HG02943 (cell line): ENCODE results near the gene DGKG.

Experiments used
- ATAC-seq: cut with Tn5 transposase; IDR thresholded peaks from one replicate; pipeline ENCODE4 v1.9.1; 2021; ENCODE audit warnings: mild to moderate bottlenecking, low read depth, moderate library complexity; ENCODE audit not compliant: unreplicated experiment

Gene DGKG

DNA sequence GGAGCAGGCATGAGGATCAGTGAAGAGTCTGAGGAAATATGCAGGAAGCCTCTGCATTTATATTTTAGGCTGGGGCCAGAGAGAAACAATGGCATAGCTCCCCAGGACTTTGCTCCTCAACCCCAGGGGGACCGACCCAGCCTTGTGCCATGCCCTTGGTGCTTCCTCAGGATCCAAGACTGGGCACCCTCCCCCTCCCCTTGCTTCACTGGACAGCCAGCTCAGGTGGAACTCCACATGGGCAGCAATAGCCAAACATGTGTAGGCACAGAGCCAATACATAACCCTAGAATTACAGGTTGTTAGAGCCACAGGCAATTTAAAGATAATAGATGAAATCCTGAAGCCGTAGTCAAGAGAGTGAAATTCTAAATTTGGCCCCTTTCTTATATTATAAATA, 180.1 kb downstream of the DGKG start:
- no peak for ATAC-seq

DNA sequence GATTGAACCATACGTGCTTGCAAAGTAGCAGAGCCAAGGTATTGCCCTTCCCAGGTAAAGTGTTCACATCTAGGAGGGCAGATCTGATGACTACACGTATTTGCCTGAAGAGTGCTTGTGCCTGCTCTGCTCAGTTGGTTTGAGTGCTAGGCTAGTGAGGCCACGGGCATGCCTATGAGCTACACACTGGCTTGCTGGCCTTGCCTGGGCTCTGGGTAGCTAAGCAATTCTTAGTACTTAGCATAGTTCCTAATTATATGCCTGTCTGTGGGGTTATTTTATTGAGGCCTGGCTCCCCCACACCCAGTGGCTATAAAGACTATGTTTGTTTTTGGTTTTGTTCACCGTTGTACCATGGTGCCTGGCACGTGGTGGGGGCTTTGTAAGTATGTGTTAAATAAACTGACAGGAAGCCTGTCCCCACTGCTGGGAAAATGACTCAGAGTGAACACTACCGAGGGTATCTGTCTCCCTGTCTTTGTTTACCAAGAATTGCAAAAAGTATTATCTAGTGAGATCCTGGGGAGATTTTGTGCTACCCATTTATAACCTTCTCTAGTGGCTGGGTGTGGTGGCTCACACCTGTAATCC, 181.0 kb downstream of the DGKG start:
- no peak for ATAC-seq

DNA sequence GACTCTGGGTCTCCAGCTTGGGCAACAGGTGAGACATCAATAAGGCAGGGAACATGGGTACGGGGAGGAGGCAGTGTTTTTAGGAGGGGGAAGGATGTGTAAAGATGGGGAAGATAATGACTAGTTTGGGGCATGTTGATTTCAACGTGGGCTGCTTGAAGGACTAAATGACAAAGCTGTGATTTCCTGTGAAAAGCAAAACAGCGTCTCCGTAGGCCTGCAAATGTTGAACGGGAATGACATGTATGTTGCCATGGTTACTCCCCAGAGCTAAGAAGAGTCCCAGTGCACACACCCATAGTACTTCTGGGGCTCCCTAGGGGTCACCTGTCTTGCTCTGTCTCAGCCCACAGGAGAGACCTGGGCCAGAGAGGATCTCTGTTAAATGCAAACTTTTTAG, 181.9 kb downstream of the DGKG start:
- no peak for ATAC-seq

DNA sequence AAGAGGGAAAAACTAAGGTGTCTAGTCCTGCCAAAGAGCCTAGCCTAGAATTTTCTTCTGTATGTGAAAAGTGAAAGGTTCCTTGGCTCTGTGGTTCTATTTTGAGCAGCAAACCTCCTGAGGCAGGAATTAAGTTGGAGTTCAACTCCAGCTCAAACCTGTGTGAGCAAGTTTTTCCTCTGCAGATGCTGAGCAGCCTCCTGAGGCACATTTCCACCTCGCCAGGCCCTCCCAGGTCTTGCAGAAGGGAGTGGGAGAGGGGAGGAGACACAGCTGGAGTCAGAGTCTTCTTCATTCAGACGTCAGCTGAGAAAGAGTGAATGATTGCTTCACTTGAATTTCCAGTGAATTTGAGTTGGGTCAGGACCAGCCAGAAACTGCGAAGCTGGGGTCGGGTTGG, 183.6 kb downstream of the DGKG start:
- ATAC-seq, result no peak

DNA sequence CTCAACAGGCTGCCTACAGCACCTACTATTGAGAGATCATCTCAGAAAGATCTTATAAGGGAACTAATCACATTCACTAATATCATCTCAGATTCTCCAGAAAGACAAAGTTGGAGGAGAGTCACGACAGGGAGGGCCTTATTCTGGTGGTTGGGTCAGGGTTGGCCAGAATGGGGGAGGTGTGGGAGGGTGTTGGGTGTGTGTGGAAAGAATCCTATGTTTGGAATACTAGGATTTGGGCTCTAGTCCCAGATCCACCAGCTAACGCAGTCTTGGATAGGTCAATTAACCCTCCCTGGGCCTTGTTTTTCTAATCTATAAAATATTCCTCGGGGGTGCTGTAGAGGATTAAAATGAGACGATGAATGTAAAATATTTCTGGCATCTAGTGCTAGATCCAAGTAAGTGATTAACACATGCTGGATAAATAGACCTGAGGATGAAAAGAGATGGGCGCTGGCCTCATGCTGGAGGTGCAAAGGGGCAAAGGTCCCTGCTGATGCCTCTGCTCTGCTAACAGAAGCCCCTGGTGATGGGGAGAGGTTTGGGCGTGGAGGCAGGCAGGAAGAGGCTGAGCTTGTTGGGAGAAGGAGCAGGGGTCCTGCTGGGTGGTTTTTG, 185.6 kb downstream of the DGKG start:
- ATAC-seq, result no peak

DNA sequence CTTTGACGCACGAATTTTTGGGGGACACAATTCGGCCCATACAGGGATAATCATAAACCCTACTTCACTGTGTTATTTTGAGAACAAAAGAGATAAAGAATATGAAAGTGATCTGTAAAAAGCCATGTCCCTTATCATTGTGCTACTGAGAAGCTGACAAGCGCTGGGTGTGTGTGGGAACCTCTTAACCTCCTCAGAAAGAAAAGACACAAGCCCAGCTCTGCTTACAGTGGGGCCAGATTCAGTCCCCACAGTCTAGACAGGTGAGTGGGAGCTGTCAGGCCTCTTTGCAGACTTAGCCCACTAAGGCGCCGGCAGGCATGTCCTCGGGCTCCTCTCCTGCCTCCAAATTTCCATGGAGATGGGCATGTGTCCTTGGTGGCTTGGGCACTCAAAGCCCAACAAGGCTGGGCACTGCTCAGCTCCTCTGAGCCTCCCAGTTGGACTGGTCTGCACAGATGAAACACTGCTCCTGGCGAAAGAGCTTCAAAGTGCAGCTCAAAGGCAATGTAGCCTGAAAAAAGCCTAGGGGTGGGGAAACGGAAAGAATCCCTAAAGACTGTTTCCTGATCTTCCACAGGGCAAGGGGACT, 188.7 kb downstream of the DGKG start:
- ATAC-seq, result no peak

DNA sequence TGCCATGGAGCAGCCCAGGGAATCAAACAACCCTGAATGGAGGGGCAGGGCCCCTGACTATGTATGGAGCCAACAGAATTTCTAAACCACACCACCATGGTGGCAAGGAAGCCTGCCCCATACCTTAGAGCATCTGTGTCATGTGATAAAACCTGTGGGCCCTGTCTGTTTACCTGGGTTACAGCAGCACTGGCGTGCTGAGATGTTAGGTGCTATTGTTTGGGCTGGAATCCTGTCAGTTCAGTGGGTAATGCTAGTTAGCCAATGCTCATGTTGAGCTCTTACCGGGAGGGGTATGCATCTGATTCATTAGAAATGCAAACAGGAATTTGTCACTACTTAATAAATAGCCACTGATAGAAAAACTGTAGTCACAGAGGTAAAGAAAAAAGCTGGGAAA, 189.7 kb downstream of the DGKG start:
- ATAC-seq, result no peak

DNA sequence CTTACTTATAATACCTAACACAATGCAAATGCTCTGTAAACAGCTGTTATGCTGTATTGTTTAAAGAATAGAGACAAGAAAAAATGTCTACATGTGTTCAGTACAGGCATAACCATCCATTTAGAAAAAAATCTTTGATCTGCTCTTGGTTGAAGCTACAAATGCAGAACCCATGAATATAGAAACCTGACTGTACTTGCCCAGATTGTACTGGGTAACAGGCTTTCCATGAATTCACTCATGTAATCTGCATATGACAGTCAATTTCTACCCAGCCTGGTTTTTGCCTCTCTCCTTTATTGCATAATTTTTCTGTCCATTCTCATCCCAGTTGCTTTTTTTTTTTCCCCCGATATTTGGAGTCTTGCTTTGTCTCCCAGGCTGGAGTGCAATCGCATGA, 190.5 kb downstream of the DGKG start:
- ATAC-seq, result no peak

DNA sequence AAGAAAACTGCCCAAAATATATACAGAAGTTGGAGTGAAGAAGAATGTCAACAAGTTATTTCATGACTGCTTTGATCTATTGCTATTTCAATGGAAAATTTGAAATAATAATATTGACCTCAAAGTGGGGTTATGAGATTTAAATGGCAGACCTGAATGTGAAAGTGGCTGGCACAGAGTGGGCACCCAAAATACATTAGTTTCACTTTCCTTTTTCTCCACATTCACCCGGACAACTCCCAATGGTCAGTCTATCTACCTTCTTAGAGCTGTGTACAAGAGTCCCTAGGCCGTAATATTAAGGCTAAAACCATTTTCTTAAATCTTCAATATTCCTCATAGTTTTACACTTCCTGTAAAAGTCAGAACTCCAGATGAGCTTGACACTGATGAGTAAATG, 191.5 kb downstream of the DGKG start:
- no peak for ATAC-seq

DNA sequence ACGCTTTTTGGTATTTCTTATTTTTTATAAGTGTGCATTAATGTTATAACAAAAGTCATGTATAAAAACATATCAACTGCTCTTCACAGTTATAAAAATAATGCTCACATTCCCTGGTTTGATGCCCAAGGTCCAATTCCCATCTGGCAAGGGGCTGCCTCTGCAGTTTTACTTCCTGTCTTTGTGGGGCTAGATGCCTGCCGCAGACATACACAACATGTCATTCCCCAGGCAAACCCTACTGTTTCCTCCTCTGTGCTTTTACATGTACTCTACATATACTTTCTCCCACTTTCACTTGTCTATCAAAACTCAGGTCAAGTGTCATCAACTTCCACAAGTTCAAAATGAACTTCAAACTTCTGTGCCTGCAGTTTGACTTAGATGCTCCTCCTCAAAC, 192.7 kb downstream of the DGKG start:
- ATAC-seq, result no peak

DNA sequence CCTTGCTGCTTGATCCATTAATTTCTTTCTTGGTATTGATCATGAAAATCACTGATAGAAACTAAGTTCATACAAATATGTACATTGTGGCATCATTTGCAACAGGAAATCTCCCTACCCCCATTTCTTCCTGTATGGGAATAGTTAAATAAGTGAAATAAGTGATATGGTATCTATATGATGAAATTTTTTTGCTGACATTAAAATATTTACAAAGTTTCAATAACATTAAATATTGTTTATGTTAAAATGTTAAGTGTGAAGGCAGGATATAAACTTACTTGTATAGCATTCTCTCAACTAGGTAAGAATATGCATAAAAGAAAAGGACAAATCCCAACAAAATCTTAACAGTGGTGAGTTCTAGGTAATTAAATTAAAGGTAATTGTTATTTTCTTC, 193.1 kb downstream of the DGKG start:
- ATAC-seq, result no peak

DNA sequence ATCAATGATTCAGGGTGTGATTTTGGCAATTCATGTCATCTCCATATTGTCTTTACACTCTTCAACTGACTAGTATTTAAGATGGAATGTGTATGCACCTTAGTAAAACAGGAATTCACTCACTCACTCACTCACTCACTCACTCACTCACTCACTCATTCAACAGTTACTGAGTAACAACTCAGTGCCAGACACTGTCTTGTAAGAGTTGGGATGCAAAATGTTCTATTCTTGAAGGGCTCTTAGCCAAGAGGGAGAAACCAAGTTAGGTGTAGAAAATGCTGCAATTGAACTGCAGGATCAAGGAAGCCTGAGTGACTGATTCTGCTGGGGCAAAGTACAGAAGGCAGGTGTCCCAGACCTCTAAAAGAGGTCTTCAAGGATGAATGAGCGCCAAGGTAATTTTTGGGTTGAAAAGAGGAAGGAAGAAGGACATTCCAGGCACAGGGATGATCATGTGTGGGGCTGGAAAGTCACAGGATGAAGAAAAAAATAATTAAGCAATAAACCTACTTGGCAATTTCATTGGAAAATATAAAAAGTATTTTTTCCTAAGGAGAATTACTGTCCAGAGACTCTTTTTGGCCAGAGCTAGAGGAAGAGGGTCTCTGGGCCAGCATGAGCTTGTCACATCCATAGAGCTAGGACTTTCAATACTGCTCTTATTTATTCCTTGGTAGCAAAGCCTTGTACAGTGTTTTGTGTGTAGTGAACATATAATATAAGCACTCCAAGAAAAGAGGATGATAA, 194.2 kb downstream of the DGKG start:
- no peak for ATAC-seq

DNA sequence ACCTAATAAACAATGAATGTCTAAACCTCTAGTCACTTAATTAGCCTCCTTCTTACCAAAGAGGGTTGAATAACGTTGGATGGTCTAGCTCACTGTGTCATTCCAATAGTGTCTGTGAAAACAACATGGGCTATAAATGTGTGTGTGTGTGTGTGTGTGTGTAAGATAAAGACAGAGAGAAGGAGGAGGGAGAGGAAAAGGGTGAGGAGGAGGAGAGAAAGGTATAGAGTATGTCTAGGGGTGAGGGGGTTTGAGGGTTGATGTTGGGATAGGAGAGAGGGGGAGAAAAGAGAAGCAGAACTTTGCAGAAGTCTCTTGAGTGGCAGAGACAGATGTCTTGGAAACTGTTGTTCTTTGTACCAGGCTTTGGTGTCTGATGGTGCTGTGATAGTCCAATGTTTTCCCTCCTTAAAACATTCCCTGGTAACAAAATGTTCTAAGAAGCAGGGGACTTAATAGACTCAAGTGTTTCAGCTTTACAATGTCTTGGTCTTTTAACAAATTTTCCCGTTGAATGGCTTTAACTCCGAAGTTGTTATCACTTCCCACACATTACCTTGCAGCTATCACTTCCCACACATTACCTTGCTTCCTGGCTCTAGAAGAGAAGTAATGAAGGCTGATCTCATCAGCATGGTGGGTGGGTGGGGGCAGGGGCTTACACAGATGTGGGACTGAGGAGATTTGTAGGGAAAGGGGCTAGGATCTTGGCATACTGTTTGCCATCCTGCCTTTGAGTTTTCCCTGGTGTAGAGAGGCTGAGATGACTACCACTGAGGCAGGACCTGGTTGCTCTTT, 195.3 kb downstream of the DGKG start:
- ATAC-seq, result no peak

DNA sequence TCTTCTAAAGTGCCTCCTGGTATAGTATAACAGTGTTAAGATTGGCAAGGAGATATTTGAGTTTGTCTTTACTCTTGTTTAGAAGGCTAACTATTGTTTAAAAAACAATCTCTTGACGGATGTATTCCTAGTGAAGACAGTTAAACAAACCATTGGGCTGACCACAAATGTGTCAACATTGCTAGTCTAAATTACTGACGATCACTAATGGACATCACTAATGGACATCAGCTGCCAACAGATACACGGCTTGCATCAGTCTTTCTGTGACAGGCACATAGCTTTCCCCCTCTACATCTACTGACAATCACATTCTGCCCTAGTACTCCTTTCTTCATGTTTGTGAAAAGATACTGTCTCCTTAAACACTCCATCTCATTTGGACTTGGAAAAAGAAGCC, 196.0 kb downstream of the DGKG start:
- ATAC-seq, result no peak

DNA sequence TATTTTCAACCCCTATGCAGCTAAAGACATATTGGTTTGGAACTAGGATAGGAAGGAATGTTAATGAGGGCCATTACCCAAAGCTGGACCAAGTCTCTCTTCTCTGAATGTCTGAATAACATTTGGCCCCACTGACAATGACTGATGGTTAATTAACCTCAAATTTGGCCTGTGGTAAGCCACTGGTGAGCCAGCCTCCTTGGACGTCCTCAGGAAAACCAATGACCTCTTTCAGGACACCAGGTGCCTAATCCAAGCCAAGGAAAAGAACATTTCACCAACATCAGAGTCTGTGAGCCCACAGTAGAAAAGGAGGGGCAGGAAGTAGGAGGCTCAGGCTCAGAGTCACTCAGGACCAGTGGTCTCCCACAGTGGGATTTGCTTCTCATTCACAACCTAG, 196.7 kb downstream of the DGKG start:
- no peak for ATAC-seq

DNA sequence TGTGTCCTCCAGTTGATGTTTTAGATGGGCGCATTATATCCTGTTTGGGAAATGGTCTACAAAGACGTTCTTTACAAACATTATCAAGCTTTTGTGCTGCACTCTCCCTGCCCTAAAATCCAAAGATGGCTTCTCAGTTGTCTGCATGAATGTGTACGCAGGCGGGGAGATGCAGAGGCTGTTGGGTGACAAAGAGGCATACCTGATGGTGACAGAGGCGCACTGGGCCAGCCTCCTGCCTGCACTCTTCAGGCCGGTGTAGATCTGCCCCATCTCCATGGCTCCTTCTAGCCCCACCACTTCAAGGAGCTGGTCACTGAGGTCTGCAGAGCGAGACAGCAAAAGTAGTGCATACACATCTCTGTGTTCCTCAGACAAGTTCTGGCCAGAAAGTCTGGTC, 197.3 kb downstream of the DGKG start:
- no peak for ATAC-seq

DNA sequence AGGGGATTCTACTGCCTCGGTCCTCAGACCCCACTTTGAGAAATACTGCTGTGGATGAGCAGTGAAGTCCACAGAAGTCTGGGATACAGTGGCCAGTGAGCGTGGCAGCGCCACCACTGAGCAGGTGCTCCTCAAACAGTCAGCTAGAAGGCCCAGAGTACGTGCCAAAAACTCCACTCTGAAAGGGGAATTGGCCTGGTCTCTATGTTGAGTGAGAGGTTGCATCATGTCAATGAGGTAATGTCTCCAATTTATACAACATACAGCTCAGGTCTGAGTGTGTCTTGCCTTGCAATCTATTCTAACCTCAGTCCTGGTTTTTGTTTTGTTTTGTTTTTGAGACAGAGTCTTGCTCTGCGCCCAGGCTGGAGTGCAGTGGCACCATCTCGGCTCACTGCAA, 199.8 kb downstream of the DGKG start:
- no peak for ATAC-seq

DNA sequence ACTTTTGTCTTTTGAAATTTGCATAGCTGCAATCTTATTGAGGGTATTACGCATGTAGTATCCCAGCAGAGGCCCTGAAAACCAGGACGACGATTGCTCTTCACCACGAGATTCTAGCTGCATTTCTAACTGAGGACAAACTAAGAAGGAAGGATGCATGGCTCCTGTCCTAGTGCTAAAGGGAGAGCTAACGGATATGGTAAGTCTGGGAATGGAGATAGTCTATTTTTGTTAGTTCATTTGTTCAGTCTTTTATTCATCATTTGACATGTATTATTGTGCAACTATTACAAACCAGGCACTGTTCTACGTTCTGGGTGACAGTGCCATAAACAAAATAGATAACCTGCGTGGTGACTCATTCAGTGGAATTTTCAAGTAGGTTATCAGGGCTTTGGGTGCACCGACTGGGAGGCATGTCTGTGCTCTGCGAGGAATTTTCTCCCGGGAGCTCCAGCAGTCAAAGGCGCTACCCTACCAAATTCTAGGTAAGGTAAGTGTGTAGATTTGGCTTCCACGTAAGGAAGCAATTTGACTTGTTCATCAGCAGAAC, 201.3 kb downstream of the DGKG start:
- ATAC-seq, result no peak

DNA sequence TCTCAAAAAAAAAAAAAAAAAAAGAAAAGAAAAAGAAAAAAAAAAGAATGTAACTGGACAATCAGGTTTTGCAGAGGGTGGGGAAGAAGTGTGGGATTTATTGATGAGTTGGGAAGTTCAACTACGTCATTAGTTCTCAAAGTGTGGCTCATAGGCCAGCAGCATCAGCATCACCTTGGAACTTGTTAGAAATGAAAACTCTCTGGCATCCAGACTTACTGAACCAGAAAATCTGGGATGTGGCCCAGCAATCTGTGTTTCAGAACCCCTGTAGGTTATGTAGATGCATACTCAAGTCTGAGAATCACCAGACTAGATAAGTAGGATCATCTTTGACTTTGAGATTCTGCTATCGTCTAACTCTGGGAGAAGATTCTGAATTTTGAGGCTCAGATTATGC, 207.4 kb downstream of the DGKG start:
- no peak for ATAC-seq

DNA sequence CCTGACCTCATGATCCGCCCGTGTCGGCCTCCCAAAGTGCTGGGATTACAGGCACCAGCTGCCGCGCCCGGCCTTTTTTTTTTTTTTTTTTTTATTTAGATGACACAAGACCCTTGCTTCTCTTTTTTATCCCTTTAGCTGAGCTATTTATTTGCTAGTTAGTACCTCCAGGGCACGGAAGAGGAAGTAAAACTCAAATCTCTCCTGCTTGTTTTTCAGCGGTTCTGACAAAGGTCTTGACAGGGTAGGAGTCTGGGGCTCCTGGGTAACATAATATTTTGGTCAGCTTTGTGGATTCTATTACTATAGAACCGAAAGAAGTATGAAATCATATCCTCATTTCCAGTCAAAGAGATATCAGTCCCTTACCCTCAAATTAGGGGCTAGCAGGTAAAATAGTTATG, 209.1 kb downstream of the DGKG start:
- peak; percentile 76 for ATAC-seq

DNA sequence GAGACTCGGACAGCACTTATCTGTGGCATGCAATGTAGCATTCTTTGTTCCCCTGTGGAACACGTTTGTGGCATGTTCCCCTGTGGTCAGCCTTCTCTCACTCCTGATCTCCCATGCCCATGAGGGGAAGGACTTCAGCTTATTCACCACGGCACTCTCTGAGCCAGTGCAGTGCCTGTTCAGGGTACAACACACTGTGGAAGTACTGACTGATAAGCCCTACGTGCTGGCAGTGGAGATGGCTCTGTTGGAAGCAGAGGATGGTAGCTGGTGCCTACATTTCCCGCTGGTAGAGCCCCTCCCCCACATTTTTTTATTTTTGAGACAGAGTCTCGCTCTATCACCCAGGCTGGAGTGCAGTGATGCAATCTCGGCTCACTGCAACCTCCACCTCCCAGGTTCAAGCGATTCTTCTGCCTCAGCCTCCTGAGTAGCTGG, 209.7 kb downstream of the DGKG start:
- ATAC-seq, result peak; percentile 7
